Stimulated activated CD8-positive, alpha-beta memory T cell treated with anti-CD3 and anti-CD28 coated beads, Interleukin-12 subunit alpha, Interleukin-12 subunit beta, amount 100 ng/mL, for 1 hour (primary cell): ENCODE measurements around the gene GRK2.

ENCODE experiments used
- DNase-seq: peaks from one replicate; pipeline ENCODE4 v3.0.0-alpha.2; 2020; ENCODE audit warnings: low read depth

Gene GRK2

DNA sequence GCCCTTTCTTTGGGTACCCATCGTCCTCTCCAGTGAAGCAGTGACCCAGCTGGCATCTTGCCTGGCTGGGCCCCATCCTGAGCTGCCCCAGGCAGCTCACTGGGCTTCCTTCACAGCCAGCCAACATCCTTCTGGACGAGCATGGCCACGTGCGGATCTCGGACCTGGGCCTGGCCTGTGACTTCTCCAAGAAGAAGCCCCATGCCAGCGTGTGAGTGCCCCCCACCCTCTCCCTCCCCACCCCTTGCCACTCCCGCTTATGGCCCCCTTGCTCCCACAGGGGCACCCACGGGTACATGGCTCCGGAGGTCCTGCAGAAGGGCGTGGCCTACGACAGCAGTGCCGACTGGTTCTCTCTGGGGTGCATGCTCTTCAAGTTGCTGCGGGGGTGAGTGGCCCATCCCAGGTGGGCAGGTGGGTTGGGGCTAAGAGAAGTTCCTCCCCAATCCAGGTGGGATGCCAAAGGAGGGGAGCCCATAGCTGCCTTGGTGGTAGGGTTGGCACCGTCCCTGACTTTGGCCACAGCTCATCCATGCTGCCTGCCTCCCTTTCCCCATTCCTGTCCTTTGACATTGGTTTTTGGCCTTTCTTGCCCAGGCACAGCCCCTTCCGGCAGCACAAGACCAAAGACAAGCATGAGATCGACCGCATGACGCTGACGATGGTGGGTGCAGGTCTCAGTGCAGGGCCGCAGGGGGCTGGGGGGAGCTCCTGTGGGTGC lies 16.0 kb downstream of the GRK2 start:
- DNase-seq: no peak

DNA sequence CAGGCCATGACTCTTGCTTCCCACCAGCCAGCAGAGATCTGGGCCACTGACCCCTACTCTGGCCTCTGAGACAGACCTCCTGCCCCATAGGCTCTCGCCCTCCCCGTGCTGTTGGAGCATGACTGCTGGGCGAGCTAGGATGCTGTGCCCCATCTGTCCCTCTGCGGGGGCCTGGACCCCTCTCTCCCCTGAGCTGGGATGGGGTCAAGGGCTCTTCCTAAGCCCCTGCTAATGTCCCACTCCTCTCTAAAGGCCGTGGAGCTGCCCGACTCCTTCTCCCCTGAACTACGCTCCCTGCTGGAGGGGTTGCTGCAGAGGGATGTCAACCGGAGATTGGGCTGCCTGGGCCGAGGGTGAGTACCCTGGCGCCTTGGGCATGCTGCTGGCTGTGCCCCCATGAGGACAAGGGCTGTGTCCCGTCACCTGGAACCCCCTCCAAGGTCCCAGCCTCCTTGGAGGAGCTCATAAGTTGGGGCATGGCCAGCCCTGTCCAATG lies 16.7 kb downstream of the GRK2 start:
- no peak for DNase-seq

DNA sequence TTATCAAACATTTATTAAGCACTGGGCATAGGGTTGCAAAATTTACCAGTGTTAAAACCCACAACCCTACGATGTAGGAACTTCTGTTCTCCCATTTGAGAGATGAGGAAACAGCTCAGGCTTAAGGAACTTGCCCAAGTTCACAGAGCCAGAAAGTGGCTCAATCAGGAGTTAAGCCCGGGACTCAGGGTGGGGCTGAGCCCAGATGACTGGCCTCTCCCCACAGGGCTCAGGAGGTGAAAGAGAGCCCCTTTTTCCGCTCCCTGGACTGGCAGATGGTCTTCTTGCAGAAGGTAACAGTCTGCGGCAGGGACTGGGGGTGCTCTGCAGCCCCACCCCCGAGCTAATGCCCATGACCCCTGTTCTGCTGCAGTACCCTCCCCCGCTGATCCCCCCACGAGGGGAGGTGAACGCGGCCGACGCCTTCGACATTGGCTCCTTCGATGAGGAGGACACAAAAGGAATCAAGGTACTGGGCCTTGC lies 17.2 kb downstream of the GRK2 start:
- DNase-seq: no peak

- no peak for DNase-seq
Measured at GRCh38 chr11:67284811-67285540, 18.7 kb downstream of the GRK2 start.

GRCh38 chr11:67285541-67286498 lies 19.5 kb downstream of the GRK2 start:
- DNase-seq: no peak

DNA sequence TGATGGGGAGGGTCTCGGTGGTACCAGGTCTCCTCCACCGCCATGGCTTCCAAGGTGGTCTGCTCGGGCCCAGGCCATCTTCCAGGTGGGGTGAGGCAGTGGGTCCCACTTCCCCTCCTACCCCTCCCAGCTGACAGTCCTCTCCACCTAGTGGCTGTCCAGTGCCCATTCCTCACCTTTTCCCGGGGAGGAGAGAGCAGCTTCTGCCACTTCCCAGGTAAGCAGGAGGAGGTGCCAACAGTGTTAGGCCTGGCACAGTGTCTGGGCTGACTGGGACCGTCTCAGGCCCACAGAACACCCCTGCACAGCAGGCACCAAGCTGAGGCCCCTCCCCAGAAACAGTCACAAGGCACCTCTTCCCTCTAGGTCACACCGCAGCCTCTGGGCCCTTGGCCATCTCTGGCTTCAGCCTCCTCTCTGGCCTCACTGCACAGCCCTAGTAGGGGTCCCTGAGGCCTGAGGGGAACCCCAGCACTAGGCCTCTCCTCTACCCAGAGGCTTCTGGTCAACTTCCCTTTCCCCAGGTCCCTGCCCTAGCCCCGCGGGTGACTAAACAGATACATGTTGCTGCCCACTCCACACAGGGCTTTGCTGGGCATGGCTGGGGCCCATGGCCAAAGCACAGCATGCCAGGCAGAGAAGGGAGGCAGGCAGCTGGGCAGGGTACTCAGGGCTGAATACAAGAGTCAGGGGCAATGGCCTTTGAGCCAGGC lies 20.5 kb downstream of the GRK2 start:
- no peak for DNase-seq

DNA sequence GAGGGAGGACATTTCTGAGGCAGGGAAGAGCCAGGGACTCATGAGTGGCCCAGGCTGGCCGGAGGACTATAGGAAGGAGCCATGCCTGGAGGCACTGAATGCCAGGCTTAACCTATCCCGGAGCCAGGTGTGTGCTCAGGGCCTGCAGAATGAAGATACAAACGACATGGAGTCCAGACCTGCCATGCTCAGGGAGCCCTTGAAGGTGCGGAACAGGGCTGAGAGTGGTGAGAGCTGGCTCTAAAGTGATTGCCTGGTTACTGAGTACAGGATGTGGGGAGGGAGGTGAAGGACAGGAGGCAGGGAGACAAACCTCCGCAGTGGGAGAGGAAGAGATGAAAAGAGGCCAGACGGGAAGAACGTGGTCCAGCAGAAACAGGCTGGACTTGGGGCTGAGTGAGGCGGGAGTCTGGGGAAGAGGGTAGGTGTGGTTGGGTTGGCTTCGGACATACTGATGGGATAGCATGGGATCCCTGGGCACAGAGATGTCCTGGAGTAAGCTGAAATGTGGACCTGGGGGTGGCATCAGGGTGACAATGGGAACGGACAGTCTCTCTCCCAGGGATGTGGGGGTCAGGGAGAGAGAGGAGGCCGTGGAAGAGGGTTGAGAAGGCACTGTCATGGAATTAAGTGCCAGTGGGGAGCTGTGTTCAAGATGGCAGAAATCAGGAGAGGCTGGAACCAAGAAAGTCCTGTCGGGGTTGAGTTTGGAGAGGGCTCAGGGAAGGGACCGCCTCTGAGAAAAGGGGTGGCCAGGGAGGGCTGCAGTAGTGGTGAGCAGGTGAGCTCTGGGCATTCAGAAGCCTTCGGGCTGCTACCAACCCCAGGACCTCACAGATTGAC lies 21.3 kb downstream of the GRK2 start:
- DNase-seq: no peak

DNA sequence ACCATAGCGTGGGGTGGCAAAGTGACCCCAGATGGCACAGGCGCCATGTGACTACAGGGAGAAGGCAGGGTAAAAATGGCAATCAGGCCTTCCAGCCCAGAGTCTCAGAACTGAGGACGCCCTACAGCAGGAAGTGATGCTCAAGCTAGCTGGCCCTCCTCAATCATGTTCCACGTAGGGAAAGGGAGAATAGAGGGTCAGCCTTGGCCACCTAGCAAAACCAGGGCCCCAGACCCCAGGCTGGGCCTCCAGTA lies 21.9 kb downstream of the GRK2 start:
- no peak for DNase-seq

DNA sequence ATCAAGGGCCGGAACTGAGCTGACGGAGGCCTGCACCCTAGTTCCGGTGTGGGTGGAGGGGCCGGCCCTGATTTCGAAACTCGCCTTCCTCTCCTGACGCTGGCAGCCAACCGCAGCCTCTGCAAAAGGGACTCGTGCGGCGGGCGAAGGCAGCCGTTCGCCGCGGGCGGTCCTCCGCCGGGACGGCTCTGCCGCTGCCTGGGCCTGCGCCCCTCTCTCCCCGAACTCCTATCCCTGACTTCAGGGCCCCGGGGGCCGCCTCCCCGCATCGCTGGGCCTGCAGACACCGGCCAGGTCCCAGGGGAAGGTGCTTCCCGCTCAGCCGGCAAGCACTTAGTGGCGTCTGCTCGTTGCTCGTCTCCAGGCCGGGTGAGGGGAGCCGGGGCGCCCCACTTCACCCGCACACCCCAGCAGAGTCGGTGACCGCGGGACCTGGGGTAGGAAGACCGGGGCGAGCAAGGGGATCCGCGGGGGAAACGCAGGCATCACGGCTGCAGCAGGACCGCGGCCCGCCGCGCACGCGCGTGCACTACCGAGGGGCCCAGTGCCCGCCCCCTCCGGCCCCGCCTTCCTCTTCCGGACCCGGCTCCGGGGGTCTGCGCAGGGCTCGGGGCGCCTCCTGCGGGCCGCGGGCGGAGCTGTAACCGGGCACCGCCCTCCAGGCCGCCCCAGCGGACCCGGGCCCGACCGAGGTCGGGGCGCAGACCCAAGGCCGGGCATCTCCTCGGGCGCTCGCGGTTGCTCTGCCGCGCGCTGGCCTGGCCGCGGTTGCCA lies 22.4 kb downstream of the GRK2 start:
- peak; percentile 78 for DNase-seq

DNA sequence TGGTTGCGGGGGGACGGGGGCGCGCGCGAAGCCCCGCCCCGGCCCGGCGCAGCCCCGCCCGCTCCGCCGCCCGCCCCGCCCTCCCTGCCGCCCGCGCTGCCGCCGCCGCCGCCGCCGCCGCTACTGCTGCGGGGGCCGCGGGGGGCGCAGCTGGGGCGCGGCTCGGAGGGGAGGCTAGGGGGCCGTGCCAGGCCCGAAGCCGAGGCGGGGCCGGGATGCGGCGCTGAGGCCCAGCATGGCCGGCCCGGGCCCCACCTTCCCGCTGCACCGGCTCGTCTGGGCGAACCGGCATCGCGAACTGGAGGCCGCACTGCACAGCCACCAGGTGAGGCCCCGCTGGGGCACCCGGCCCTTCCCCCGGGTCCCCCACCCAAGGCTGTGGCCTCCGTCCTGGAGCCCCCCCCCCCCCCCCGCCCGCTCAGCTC lies 23.0 kb downstream of the GRK2 start, which contains the start of gene ANKRD13D:
Gene ANKRD13D (plus strand): TSS at position 78 of the 425 bp plus-strand sequence. CDS start 158 bp downstream, at position 236.
- no peak for DNase-seq

GRCh38 chr11:67289651-67290479 lies 23.6 kb downstream of the GRK2 start:
- no peak for DNase-seq

DNA sequence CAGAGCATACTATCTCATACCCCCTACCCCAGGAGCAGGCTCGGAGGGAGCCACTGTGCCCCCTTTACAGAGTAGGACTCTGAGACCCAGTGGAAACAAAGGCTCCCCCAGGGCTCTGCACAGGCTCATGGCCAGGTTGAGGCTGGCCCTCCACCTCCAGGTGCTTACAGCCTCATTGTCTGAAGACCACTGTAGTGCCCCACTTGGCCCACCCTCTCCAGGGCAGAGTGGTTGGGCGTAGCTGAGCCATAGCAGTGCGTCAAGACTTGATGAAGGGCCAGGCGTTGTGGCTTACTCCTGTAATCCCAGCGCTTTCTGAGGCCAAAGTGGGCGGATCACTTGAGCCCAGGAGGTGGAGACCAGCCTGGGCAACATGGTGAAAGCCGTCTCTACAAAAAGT lies 24.5 kb downstream of the GRK2 start:
- DNase-seq: no peak

DNA sequence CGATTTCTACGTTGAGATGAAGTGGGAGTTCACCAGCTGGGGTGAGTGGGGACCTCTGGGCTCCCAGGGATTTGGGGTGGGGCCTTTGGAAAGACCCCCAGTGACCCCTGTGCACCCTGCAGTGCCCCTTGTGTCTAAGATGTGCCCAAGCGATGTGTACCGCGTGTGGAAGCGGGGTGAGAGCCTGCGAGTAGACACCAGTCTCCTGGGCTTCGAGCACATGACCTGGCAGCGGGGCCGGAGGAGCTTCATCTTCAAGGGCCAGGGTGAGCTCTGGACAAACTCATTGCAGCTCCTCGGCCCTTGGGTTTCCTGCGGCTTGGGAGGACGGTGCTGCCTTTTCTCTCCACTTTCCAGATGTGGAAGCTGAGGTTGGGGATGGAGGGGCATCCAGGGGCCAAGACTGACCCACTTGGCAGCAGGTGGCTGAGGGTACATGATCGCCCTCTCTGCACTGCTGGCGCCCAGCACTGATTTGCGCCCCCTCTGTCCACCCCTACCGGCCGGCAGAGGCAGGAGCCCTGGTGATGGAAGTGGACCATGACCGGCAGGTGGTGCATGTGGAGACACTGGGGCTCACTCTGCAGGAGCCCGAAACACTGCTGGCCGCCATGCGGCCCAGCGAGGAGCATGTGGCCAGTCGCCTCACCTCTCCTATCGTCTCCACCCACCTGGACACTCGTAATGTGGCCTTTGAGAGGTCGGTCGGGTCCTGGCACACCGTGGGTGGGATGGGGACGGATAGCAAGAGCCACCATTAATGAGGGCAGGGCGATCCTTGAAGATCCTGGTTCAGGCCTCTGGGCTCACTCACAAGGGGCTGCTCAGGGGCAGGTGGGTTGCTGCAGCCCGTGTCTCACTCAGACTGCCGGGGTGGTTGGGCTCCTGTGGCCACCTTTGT lies 25.5 kb downstream of the GRK2 start:
- no peak for DNase-seq

GRCh38 chr11:67292671-67293070 lies 26.4 kb downstream of the GRK2 start:
- no peak for DNase-seq

- DNase-seq: no peak
Measured at GRCh38 chr11:67293090-67293489, 26.8 kb downstream of the GRK2 start.

DNA sequence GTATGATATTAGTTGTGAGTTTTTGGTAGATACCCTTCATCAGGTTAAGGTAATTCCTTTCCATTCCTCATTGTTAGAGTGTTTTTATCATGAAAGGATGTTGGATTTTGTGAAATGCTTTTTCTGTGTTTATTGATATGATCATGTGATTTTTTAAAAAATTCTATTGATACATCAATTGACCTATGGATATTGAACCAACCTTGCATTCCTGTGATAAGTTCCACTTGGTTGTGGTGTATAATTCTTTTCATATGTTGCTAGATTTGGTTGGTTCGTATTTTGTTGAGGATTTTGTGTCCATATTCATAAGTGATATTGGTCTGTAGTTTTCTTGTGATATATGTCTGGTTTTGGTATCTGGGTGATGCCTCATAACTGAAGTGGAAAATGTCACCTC lies 29.6 kb downstream of the GRK2 start:
- DNase-seq: no peak

- no peak for DNase-seq
Measured at GRCh38 chr11:67298786-67299185, 32.5 kb downstream of the GRK2 start.
